ENCODE data around the gene FCHSD2. TPM values are rescaled to one million over a fixed set of nuclear protein-coding genes. Genes with fewer than 3 reads are reported as not detected.

Gene FCHSD2
- total and polyA plus RNA-seq, 2 of the 13 experiments (the other 11 are each of a cell fraction or from before 2014, with no cell fraction given): 20.5 to 24.8 TPM

GRCh38 chr11:73172992-73173656 is 31.0 kb upstream of the FCHSD2 start (continued):
- TF ChIP-seq ZNF343 (CRISPR knock-in tag; IDR thresholded peaks at IDR 0.05) (no peak), ZSCAN12 (CRISPR knock-in tag; IDR thresholded peaks at IDR 0.05) (no peak), ELK4 (CRISPR knock-in tag; IDR thresholded peaks at IDR 0.05; ENCODE audit: borderline replicate concordance) (no peak), SMARCE1 (IDR thresholded peaks at IDR 0.05; ENCODE audit: borderline replicate concordance) (no peak), PHF5A (CRISPR knock-in tag; IDR thresholded peaks at IDR 0.05; ENCODE audit: low read depth, unreplicated experiment) (no peak), WIZ (CRISPR knock-in tag; IDR thresholded peaks at IDR 0.05) (no peak), TGIF2 (CRISPR knock-in tag; IDR thresholded peaks at IDR 0.05) (peak; percentile 37; the same call in 1 of the 2 replicates), MBD4 (IDR thresholded peaks at IDR 0.05; ENCODE audit: borderline replicate concordance, low read length) (no peak), ZNF589 (CRISPR knock-in tag; conservative IDR thresholded peaks at IDR 0.05) (no peak), ZNF660 (CRISPR knock-in tag; IDR thresholded peaks at IDR 0.05; ENCODE audit: borderline replicate concordance, low read depth) (no peak), ZNF136 (CRISPR knock-in tag; IDR thresholded peaks at IDR 0.05; ENCODE audit: low read depth) (no peak), ATF1 (CRISPR knock-in tag; IDR thresholded peaks at IDR 0.05) (no peak), NR2C2 (CRISPR knock-in tag; IDR thresholded peaks at IDR 0.05; ENCODE audit: borderline replicate concordance) (0 out of 2 replicates have a peak, but pooled peaks have one; percentile 21), POLR2G (IDR thresholded peaks at IDR 0.05; ENCODE audit: low read depth, low read length) (no peak)
- TF ChIP-seq, protein P1, sequence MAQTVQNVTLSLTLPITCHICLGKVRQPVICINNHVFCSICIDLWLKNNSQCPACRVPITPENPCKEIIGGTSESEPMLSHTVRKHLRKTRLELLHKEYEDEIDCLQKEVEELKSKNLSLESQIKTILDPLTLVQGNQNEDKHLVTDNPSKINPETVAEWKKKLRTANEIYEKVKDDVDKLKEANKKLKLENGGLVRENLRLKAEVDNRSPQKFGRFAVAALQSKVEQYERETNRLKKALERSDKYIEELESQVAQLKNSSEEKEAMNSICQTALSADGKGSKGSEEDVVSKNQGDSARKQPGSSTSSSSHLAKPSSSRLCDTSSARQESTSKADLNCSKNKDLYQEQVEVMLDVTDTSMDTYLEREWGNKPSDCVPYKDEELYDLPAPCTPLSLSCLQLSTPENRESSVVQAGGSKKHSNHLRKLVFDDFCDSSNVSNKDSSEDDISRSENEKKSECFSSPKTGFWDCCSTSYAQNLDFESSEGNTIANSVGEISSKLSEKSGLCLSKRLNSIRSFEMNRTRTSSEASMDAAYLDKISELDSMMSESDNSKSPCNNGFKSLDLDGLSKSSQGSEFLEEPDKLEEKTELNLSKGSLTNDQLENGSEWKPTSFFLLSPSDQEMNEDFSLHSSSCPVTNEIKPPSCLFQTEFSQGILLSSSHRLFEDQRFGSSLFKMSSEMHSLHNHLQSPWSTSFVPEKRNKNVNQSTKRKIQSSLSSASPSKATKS (CRISPR knock-in tag; IDR thresholded peaks at IDR 0.05): no peak
- TF ChIP-seq, protein P2, sequence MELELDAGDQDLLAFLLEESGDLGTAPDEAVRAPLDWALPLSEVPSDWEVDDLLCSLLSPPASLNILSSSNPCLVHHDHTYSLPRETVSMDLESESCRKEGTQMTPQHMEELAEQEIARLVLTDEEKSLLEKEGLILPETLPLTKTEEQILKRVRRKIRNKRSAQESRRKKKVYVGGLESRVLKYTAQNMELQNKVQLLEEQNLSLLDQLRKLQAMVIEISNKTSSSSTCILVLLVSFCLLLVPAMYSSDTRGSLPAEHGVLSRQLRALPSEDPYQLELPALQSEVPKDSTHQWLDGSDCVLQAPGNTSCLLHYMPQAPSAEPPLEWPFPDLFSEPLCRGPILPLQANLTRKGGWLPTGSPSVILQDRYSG (CRISPR knock-in tag; IDR thresholded peaks at IDR 0.05): no peak
- TF ChIP-seq, protein P3, sequence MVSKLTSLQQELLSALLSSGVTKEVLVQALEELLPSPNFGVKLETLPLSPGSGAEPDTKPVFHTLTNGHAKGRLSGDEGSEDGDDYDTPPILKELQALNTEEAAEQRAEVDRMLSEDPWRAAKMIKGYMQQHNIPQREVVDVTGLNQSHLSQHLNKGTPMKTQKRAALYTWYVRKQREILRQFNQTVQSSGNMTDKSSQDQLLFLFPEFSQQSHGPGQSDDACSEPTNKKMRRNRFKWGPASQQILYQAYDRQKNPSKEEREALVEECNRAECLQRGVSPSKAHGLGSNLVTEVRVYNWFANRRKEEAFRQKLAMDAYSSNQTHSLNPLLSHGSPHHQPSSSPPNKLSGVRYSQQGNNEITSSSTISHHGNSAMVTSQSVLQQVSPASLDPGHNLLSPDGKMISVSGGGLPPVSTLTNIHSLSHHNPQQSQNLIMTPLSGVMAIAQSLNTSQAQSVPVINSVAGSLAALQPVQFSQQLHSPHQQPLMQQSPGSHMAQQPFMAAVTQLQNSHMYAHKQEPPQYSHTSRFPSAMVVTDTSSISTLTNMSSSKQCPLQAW (CRISPR knock-in tag; IDR thresholded peaks at IDR 0.05): no peak
- TF ChIP-seq, protein P4, sequence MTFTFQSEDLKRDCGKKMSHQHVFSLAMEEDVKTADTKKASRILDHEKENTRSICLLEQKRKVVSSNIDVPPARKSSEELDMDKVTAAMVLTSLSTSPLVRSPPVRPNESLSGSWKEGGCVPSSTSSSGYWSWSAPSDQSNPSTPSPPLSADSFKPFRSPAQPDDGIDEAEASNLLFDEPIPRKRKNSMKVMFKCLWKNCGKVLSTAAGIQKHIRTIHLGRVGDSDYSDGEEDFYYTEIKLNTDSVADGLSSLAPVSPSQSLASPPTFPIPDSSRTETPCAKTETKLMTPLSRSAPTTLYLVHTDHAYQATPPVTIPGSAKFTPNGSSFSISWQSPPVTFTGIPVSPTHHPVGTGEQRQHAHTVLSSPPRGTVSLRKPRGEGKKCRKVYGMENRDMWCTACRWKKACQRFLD (CRISPR knock-in tag; IDR thresholded peaks at IDR 0.05; ENCODE audit: borderline replicate concordance): no peak
